Esophagus muscularis mucosa (tissue), 3 donors: ENCODE data around the gene RUVBL1.

Source experiments
- CTCF ChIP-seq, 3 experiments: fragments of 200-600 bp in 2 of 3; fragments of 450-650 bp in 1 of 3; sonication (generic) in 2 of 3; IDR thresholded peaks; one replicate each; pipeline ENCODE4 v1.5.1; 2017 to 2019; ENCODE audit warnings: antibody characterized with exemption in 3 of 3, mild to moderate bottlenecking in 2 of 3, moderate library complexity in 1 of 3
- POLR2AphosphoS5 ChIP-seq, 2 donors: sonication (generic); formaldehyde crosslinking; IDR thresholded peaks; one replicate each; pipeline ENCODE4 v1.6.1; 2017; ENCODE audit warnings: antibody characterized with exemption in 2 of 2

- TF ChIP-seq CTCF (IDR thresholded peaks at IDR 0.05) (no peak), POLR2AphosphoS5 (IDR thresholded peaks at IDR 0.05) (no peak)
These were observed 25.4 kb downstream of the RUVBL1 start for GRCh38 chr3:128098234-128098633.
